Glutamatergic neuron (in vitro differentiated cells): ENCODE data around the gene MRPL14. TPM values are rescaled to one million over a fixed set of nuclear protein-coding genes. Genes with fewer than 3 reads are reported as not detected.
A peak's percentile ranks its signal among the peaks of the same experiment; 100 is the strongest.

Experiments used
- DNase-seq: peaks from one replicate; pipeline ENCODE4 v3.0.0; 2022
- H3K27ac Mint-ChIP-seq: one replicate; pipeline ENCODE4 v1.8.0; 2020; ENCODE audit warnings: mild to moderate bottlenecking, mixed read lengths, inconsistent platforms; ENCODE audit not compliant: unreplicated experiment
- H3K27me3 Mint-ChIP-seq: one replicate; pipeline ENCODE4 v1.8.0; 2020; ENCODE audit warnings: mild to moderate bottlenecking, moderate library complexity, mixed read lengths, inconsistent platforms; ENCODE audit not compliant: unreplicated experiment
- H3K36me3 Mint-ChIP-seq: one replicate; pipeline ENCODE4 v1.8.0; 2020; ENCODE audit warnings: mild to moderate bottlenecking, mixed read lengths, inconsistent platforms; ENCODE audit not compliant: unreplicated experiment
- H3K4me1 Mint-ChIP-seq: one replicate; pipeline ENCODE4 v1.8.0; 2020; ENCODE audit warnings: mild to moderate bottlenecking, low read depth, mixed read lengths, inconsistent platforms; ENCODE audit not compliant: unreplicated experiment
- H3K4me3 Mint-ChIP-seq: one replicate; pipeline ENCODE4 v1.8.0; 2020; ENCODE audit warnings: mild to moderate bottlenecking, mixed read lengths, inconsistent platforms; ENCODE audit not compliant: unreplicated experiment
- H3K9me3 Mint-ChIP-seq: one replicate; pipeline ENCODE4 v1.8.0; 2020; ENCODE audit warnings: mild to moderate bottlenecking, moderate library complexity, mixed read lengths, inconsistent platforms; ENCODE audit not compliant: unreplicated experiment
- CTCF ChIP-seq: fragments of 200-600 bp; sonication (generic); IDR thresholded peaks from one replicate; pipeline ENCODE4 v1.5.0; 2021; ENCODE audit not compliant: partially characterized antibody, unreplicated experiment
- total RNA-seq: library from RNA; stranded (reverse); fragmentation: NEBNext Ultra II Directional; extraction: Animal tissue kit (Norgen Biotek cat#: 25700); gene quantifications from one replicate; pipeline ENCODE4 v1.2.1, GENCODE V29; 2021; ENCODE audit not compliant: unreplicated experiment

The MRPL14 gene
- total RNA-seq, 1 donor from 2014 or later = 31.7 TPM

GRCh38 chr6:44081753-44082152, 45.5 kb downstream of the MRPL14 start:
- Mint-ChIP-seq H3K9me3 (no peaks in the 10 kb centered on the region), H3K27me3 (no peaks in the 10 kb centered on the region), H3K36me3 (no peaks in the 10 kb centered on the region), H3K27ac (no peak overlapping the region), H3K4me1 (no peaks in the 10 kb centered on the region), H3K4me3 (no peak overlapping the region)
- TF ChIP-seq CTCF = no peak
- no peak for DNase-seq

- TF ChIP-seq CTCF = no peak
- Mint-ChIP-seq H3K9me3 (no peaks in the 10 kb centered on the region), H3K4me1 (no peaks in the 10 kb centered on the region), H3K36me3 (no peaks in the 10 kb centered on the region), H3K4me3 (no peak overlapping the region), H3K27me3 (no peaks in the 10 kb centered on the region), H3K27ac (no peak overlapping the region)
- no peak for DNase-seq
These were observed 46.4 kb downstream of the MRPL14 start for GRCh38 chr6:44080561-44081521.

- no peak overlapping the region for H3K27ac Mint-ChIP-seq
- no peaks in the 10 kb centered on the region for H3K9me3 Mint-ChIP-seq
- H3K4me3 Mint-ChIP-seq = no peak overlapping the region
- H3K4me1 Mint-ChIP-seq = no peaks in the 10 kb centered on the region
- peaks cover under 1% of the 10 kb centered on the region for H3K27me3 Mint-ChIP-seq
- H3K36me3 Mint-ChIP-seq = no peaks in the 10 kb centered on the region
- TF ChIP-seq CTCF = no peak
- DNase-seq = no peak
These were observed 47.6 kb downstream of the MRPL14 start for GRCh38 chr6:44079672-44080071.

- no peaks in the 10 kb centered on the region for H3K4me1 Mint-ChIP-seq
- DNase-seq = peak; percentile 77
- H3K36me3 Mint-ChIP-seq = no peaks in the 10 kb centered on the region
- H3K27me3 Mint-ChIP-seq = peaks cover 5% of the 10 kb centered on the region
- H3K4me3 Mint-ChIP-seq = no peak overlapping the region
- H3K9me3 Mint-ChIP-seq = no peaks in the 10 kb centered on the region
- H3K27ac Mint-ChIP-seq = no peak overlapping the region
- TF ChIP-seq CTCF = peak; percentile 93
These were observed 48.2 kb downstream of the MRPL14 start for GRCh38 chr6:44078827-44079671.
